NCI-H1694 treated with DMSO at 0.1 percent for 48 hours (cell line): ENCODE results near the gene SPHK2.

Experiments used
- DNase-seq: peaks from one replicate; lab custom pipeline; 2025; lab: John Stamatoyannopoulos, UW

SPHK2 gene

DNA sequence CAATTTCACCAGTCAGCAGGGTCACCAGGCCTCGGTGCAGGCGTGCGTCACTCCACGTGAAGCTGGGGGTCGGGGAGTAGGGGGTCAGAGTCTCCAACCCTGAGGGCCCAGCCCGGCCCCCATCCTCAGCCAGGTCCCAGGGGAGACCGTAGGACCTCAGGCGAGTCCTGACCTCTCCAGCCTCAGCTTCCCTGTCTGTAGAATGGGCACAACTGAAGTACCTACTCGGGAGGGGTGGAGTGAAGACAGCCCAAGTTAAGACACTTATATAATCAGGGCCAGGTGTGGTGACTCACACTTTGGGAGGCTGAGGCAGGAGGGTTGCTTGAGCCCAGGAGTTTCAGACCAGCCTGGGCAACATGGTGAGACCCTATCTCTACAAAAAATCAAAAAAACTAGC lies 15.5 kb upstream of the SPHK2 start:
- no peak for DNase-seq

DNA sequence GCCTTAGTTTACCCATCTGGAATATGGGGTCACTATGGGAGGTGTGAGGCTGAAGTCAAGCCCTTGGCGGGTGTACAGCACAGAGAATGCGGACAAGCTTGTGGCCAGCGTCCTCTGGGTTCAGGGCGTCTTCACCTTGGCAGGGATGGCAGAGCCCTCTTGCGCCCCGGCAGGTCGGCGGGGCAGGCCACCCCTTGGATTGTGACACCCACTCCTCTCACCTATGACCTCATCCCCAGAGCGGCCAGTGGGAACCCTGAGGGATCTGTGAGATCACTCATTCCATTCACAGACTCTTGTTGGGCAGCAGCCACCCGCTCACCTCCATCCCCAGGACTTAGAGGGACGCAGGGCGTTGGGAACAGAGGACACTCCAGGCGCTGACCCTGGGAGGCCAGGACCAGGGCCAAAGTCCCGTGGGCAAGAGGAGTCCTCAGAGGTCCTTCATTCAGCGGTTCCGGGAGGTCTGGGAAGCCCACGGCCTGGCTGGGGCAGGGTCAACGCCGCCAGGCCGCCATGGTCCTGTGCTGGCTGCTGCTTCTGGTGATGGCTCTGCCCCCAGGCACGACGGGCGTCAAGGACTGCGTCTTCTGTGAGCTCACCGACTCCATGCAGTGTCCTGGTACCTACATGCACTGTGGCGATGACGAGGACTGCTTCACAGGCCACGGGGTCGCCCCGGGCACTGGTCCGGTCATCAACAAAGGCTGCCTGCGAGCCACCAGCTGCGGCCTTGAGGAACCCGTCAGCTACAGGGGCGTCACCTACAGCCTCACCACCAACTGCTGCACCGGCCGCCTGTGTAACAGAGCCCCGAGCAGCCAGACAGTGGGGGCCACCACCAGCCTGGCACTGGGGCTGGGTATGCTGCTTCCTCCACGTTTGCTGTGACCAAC lies 12.6 kb upstream of the SPHK2 start, which contains the start of gene SPACA4:
SPACA4 (plus strand) TSS at position 280 of the 896 bp plus-strand sequence; CDS start at position 517, 237 bp downstream.
- no peak for DNase-seq

DNA sequence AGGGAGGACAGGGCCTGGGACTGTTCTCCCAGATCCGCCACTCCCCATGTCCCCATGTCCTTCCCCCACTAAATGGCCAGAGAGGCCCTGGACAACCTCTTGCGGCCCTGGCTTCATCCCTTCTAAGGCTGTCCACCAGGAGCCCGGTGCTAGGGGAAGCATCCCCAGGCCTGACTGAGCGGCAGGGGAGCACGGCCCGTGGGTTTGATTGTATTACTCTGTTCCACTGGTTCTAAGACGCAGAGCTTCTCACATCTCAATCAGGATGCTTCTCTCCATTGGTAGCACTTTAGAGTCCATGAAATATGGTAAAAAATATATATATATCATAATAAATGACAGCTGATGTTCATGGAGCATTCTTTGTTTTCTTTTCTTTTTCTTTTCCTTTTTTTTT lies 11.9 kb upstream of the SPHK2 start:
- no peak for DNase-seq

DNA sequence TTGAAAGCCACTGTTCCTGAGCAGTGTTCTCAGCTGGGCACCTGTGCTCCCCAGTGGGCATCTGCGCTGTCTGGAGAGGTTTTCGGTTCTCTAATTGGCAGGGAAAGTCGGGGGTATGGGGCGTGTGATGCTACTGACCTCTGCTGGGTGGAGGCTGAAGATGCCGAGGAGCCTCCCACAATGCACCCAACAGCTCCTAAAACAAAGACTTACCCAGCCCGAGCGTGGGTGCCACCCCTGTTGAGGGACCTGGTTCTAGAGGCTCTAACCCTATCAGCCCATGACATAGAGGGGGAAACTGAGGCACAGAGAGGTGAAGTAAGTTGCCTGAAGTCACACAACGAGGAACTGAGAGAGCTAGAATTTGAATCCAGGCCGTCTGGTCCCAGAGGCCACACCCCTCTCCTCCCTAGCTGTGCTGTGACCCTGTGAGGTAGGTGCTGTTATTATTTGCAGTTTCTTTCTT lies 10.5 kb upstream of the SPHK2 start:
- DNase-seq = peak; percentile 76

DNA sequence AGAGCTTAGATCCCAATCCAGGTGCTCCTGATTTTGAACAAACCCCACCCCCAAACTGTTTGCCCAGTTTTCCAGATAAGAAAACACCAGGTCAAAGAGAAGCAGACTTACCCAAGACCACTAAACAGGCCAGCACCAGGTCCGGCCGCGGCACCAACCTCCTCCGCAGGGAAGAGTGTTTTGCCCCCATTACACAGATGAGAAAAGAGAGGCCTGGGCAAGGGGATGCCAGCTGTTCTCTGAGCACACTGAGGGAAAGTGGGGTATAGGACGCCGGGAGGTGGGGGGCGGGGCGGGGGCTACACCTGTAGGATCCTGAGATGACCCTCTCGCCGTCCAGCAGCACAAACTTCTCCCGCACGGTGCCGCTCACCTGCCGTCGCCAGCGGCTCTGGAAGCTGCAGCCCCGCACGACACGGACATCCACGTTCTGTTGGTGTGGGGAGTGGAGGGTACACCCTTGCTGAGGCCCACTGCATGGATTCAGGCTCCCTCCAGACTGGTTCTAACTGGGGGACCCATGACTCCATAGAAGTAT lies 9.7 kb upstream of the SPHK2 start:
- DNase-seq = no peak

DNA sequence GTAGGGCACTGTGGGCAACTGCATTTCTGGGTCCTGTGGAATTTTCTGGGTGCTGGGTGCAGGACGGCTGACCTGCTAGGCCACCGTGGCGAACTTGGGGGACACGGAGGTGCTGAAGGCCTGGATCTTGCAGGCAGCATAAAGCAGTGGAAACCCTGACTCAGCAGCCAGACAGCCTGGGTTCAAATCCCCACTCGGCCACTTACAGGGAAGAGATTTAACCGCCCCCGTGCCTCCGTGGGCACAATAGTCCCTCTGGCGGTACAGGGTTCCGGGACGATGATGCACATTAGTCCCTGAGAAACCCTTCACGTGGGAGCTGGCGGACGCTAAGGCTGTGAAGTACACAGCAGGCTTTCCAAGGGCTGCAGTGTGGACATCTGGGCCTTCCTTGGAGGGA lies 7.4 kb upstream of the SPHK2 start:
- DNase-seq = no peak

DNA sequence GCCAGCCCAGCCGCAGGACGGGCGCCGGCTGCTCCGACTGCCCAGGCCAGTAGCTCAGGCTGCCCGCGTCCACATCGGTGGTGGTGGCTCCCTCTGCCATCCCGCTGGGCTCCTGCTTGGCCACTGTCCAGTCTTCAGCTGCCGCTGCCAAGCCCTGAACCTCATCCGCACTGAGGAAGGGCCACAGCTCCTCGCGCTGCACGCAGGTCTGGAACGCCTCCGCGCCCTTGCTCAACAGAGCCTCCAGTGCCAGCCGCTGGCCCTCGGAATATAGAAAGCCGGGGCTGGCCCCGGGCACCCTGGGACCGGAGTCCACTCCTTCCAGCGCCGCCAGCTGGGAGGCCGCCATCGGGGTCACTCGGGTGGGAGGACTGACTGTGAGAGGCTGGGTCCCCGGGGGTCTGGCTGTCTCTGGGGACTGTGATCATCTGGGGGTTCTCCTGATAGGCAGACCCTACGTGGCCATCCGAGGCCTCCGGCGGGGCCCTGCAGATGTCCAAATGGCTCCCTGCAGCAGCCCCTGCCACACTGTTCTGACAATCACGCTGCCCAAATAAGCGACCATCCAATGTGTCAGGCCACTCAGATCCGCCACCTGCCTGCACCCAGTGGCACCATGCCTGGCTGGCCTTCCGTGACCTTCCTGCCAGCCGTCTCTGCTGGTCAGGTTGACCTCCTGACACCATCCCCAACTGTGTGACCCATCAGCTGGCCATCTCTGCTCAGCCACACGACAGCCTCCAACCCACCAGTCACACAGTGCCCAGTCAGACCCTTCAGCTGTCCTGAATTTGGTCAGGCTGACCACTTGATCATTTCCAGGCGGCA lies 6.1 kb upstream of the SPHK2 start:
- no peak for DNase-seq

DNA sequence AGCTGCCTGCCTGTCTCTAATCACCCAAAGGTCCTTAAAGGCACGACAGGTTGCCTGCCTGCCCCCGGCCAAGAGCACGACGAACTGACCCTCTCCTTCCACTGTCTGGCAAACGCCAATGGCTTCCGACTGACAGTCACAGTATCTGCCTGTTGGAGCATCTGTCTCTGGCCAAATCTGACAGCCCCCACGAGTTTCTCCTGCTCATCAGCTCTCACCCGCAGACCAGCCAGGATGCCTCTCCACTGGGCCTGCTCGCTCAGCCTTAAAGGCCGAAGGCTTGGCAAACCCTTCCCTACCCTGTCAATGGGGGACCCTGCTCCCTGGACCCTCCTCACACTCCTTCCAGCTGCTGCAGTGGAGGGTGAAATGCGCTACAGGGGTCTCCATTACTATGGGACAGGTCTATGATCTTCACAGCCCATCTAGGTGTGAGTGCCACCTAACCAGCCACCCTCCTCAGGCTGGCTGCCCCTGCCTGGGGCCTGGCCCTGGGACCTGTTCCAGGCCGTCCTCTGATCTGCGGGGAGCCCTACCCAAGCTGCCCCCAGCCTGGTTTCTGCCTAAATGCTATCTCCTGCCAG lies 5.4 kb upstream of the SPHK2 start:
- no peak for DNase-seq

DNA sequence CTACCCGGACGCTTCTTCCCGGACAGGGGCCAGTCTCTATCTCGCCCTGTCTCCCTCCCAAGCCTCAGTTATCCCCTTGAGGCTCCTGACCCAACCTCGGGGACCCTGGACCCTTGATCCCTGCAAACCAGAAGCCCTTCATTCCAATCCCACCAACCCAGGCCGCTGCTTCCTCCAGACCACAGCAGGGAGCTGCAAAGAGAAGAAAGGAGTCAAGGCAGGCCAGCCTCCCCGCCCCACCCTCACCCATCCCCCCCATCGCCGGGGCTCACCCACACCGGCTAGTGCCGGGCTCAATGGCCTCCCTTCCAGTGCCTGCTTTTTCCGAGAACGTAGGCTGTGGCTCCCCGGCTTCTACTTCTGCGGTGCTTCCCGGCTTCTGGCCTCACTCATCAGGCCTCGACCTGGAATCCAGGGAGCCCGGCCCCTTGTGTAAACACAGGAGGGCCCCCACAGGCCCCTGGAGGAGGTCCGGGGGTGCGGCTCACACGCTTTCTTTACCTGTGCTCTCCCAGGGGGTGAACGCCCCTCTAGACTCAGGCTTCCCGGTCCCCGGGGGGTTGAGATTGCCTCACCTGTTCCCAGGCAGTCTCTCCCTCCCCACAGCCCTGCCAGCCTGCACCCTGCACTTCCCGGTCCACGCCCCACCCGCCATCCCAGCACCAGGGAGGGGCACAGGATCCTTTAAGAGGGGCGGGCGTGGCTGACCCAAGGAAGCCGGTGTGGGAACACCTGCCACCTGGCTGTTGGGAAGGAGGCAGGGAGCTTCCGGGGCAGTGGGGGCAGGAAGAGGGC lies 4.7 kb upstream of the SPHK2 start, which contains the start of gene FAM83E:
FAM83E (minus strand) TSS at position 641 of the 795 bp plus-strand sequence. CDS start 1,704 bp downstream, outside the sequence.
- DNase-seq = no peak

DNA sequence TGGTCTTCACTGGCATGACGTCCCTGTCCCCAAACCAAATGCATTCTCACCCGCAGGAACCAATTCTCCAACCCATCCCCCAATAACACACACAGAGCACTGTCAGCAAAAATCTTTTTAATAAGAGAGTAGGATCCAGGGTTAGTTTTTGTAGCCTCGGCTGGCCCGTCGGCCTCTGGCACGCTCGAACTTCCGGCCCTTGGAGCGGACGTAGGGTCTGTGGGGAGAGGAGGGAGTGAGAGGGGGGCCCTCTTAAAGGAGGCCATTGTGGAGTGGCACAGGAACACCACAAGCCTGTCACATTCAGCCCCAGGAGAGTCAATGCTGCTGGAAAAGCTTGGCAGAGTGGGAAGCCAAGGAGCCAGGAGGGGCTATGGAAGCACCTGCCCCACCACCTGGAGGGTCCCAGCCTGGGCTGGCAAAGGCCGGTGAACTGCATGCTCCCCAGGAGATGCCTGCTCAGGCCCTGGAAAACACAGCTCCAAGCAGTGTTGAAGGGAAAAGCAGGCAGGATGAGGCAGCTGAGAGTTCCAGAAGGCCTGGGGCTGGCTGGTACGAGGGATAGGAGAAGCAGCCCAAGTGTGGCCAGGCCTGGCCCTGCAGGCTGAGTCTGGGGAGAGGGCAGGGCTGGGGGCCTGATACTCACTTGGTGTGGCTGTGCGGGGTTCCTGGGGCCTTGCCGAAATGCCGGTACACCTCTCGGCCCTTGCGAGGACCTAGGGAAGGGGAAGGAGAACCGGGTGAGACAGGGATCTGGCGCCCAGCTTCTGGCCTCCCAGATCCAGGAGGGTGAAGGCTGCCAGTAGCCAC lies 3.9 kb upstream of the SPHK2 start:
- DNase-seq = no peak

DNA sequence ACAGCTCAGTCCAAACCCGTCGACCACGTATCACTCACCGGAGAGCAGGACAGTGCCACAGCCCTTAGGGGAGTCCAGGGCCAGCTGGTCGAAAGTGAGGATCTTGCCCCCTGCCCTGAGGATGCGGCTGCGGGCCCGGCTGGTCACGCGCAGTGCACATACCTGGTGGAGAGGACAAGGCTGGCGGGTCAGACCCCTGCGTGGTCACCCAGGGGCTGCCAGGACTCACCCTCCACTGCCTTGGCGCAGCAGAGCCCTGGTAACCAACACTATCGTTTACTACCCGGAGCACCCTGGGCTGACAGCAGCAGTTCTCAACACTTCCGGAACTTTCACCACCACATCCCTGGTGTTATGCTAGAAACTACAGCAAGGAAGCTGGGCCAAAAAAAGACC lies 3.3 kb upstream of the SPHK2 start:
- DNase-seq = no peak

DNA sequence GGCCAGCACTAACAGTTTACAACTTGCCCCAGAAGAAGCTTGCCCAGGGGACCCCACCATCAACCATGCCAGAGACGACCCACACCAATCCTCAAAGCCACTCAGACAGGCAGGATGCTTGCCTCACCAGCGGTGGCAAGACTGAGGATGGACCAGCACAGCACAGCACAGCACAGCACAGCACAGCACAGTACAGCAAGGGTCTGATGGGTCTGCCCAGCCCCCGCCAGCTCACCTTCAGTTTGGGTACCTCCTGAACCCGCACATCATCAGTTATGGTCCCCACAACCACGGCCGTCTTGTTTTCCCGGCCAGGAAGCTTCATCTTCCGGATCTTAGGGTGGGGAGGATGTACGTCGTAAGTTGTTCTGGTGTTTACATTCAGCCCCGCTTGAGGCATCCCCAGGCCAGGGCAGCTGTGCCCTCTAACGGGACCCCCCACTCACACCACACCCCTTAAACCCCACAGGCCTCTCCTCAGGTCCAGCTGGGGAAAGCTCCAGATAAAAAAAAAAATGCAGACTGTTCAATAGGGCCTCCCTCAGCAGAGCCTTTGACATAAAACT lies 2.7 kb upstream of the SPHK2 start:
- DNase-seq = no peak

DNA sequence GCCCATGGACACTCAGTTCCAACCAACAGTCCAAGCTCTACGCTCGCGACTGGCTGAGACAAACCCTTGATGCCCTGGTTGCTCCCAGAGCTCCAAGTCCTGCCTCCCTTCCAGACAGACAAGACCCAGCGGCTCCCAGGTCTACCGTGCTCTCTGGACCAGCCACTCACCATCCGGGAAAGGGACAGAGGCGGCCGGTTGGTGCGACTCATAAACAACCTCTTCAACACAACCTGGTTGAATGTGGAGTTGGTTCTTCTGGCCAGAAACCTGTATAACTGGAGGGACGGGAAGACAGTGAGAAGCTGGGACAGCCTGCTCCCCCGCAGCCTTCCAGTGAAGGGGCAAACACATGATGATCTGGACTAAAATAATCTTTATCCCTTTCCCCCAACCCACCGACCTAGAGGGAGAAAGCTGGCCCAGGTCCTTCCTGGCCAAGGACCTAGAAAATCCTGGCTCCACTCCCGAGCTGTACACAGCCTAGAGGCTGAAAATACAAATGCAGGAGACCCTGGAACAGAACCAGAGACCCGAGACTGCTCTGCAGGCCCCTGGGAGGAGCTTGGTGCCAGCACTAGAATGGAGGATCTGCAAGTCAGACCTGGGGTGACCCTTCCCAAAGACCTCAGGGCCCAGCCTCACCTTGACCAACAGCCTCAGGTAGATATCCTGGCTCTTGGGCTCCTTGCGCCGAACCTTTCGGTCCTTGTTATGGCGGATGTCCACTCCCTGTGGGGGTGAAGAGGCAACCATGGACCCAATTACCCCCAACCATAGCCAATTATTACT lies 2.0 kb upstream of the SPHK2 start:
- DNase-seq = no peak

DNA sequence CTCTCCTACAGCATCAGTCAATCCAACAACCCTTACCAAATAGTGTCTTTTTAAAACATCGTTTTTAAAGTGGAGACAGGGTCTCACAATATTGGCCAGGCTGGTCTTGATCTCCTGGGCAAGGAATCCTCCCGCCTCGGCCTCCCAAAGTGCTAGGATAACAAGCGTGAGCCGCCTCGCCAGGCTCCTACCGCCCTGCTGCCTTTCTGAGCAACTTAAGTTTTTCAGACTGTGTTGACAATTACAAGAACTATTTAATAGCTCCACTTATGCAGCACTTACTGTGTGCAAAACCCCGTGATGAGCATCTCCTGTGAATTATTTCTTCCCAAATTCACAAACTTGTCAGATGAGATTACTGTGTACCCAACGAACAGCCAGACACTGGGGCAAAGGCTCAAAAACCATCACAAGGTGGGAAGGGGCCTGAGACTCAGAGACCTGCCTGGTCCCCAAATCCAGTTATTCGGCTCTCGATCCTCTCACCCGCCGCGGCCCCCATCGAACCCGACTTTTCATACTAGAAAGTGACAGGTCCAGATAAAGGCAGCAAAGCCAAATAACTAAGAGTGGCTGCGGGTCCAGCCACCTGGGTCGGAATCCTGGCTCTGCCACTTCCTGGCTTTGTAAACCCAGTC lies 909 bp upstream of the SPHK2 start:
- DNase-seq = no peak

DNA sequence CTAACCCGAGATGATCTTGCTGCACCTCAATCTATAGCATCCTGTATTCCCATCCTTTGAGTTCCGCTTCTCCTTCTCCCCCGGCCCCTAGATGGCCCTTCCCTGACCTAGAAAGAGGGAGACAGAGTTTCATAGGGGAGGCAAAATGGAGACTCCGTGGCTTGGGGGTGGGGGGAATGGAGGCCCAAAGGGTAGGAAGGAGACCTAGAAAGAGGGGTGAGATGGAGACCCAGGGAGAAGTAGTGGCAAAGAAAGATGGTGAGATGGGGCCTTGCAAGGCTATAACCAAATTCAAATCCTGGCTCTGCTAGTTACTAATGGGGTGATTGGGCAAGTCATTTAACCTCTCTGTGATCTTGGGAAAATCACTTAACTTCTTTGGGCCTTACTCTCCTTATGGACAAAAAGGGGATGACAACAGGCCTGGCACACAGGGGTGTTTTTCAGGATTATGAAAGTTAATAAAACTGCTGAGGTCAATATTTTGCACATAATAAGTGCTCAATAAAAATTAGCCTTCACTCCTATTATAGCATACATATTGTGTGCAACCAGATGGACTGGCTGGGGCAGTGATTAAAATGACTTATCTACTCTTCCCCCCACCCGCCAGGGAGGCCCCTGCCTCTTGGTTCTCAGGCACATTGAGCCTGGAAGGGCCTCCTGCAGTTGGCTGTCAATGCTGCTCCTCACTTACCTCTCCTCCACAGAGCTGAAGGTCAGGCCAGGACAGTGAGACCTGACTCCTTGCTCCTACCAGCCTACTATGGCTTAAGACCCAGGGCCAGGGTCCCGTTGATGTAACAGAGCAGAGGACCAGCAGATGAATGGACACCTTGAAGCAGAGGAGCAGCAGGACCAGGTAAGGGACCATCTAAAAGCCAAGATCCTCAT lies 633 bp downstream of the SPHK2 start:
- DNase-seq = no peak

DNA sequence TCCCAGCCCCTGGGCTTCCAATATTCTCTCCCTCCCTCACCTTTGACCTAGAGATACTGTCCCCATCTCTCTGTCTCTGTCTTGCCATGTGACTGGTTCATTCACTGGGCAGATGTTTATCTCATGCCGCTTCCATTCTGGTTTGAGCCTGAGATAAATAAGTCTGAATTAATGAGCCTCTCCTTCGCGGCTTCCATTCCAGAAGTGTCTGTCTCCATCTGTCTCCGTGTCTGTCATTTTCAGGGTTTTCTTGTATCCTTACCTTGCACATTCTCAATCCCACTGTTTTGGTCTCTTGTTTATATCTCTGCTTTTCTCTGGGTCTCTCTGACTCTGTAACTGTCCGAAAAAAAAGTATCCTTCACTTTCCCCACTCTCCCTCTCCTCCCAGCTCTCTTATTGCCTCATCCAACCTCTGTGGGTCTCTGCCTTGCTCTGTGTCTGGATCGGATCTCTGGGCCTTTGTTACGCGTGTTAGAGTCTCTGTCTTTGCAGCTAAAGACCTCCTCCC lies 4.3 kb downstream of the SPHK2 start:
- no peak for DNase-seq

DNA sequence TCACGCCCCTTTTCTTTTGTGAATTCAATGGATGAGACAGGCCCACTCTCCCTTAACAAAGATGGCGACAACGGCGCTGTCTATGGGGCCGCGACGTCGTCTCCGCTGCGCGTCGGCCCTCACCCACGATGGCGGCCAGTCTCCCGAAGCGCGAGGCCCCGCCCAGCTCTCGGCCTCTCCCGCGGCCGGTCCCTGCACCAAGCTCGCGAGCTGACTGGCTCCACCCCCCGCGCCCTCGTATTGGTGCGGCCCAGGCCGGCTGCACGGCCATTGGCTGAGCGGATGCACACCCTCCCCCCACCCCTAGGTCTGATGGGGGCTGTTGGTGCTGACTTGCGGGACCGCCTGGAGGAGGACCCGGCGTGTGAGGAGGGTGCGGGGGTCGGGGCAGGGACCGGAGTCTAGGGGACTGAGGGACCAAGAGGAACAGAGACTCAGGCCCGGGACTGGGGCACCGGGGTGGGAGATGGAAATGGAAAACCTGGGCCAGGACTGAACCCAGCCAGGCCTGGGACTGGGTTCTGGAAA lies 4.8 kb downstream of the SPHK2 start:
- peak; percentile 98 for DNase-seq
